Activated CD4-positive, alpha-beta T cell treated with anti-CD3 and anti-CD28 coated beads, Interleukin-2, amount 50 U/mL, for 48 hours (primary cell): Measurements from ENCODE around the gene RUNX1.
"Not testable (repeated sequence)": the region's sequence is repeated elsewhere in the genome, so short reads cannot be mapped to it uniquely, and the experiment has no call there.

Source experiments
- DNase-seq, 2 experiments: peaks; one replicate each; pipeline ENCODE4 v3.0.0-alpha.2; 2020

The RUNX1 gene

DNA sequence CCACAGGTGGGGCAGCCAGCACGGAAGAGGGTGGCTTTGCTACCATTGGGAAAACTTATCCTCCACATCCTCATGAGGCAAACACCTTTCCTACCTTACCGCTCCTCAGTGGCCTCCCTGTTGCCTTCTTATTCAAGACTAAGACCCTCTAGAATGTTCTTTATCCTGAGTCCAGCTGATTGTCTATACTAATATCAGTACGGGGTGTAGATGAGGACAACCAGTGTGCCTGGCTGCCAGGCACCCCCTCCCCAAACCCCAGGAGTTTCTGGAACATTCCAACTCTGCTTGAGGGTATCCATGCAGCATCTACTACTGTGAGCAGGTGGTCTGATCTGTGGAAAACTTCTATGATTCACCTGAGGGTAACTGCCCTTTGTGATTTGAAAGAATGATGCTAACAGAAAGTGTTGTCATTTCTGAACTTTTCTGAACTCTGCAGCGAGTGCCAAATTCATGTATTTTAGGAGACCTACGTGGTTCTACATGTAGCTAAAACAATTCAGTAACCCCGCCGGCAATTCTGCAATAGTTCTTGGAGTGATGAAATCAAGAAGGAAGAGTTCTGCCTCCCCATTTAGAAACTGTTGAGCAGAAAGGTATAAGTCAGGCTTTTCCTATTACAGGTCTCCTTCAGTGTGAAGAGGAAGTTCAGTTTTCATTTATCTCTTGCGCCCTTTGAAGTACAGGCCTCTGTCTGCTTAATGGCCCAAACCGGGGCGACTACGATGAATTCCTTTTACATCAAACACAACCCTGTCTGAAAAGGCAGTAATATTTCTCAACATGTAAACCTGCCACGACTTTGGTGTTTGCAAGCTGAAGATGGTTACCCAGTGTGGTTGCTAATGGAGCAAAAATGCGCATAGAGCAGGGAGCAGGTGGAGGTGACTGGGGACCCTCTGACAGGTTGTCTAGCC lies 80.4 kb downstream of the RUNX1 start:
- peak; percentile 42 to 60 for DNase-seq

DNA sequence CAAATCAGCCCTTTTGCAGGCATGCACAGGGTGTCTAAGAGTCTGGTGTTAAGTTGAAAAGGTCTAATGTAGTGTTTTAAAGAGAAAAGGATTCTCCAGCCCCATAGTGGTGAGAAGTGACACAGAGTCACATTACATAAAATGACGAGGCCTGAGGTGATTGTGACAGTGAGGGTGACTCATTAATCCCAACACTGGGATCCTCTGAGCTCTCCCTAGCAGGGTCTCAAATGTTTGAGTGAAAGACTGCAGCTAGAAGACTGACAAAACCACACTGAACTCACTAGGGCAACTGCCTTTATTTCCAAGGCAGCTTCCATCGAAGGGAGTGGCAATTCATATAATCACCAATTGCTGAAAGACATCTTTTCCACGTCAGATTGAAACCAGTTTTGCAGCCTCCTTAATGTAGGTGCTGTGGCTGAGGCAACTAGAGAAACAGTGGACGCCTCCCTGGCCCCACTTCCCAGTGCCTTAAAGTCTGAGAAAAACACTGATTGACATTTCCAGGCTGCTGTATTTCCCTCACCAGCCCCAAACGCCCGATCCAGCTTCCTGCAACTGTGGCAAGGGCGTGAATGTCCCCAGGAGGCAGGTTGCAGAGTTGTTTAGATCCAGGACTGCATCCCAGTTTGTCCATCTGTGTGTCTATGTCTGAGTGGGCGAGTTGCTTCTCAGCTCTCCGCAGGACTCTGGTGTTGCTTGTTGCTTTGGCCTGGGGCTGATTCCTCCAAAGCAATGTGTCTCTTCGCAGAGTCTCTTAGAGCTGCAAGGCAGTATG lies 81.4 kb downstream of the RUNX1 start:
- peak; percentile 49 to 58 for DNase-seq

- not testable (repeated sequence) for DNase-seq
Observed at GRCh38 chr21:34966881-34967280, 82.2 kb downstream of the RUNX1 start.

DNA sequence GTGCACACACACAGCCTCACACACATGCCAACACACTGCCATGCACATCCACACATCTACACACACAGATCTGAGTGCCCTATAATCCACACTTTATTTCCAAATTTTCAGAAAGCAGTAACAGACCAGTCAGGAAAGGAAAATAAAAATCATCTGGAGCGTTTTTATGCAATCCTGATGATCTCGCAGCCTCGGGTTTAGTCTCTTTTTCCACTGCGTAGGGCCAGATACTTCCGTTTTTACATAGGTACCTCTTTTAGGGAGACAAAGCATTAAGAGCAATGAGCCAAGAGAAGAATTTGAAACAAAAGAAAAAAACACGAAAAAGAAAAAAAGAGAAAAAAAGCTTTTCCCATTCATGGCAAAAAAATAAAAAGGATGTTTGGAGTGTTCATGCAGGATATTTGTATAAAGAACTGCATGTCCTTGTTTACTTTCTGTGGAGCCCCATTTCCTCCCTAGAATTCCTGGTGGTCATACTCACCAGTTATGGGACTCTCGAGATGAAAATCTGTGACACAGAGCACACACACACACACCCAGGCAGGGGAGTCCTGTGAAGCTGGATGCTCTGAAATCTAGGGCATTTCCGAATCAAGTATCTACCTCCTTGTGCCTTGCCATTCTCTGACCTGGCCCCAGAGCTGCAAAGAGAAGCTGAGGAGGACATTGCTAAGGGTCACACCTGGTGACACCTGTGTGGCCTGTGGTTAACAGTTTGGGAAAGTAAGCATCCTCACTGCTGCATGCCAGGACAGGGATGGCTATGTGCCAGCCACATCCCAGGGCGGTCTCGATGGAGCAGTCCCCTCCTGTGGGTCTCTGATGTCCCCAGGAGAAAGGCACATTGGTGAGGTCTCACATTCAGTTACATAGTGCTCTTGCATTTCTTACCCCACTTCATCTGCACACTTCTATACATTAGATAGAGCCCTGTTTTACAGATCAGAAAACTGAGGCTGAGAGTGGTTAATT lies 83.6 kb downstream of the RUNX1 start:
- DNase-seq = no peak

DNA sequence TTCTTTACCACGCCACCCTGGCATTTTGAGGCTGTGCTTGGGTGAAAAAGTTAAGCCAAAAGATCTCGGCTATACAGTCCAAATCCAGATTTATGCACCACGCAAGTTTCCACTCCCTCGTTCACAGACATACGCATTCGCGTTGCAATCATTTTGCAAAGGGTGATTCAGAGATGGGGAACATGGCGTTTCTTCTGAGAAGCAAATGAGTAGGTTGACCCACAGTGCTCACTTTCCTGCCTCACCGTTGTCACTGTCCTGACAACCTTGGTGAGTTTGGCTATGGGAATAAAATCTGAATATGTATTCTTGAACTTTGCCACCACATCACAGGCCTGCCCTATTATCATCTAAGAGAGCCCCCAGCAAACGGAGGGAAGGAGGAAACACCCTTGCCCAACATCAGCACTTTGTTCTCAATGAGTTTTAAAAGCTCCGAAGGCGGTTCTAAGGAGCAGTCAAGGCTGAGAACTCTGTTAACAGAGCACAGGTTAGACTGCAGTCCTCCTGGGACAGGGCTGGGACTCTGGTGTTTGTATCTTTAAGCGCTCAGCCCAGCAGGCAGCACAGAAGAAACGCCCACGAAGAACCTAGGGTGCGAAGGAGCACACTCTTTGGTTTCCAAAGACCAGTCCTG lies 86.4 kb downstream of the RUNX1 start:
- peak in 1 of 2 experiments; percentile 45 for DNase-seq

DNA sequence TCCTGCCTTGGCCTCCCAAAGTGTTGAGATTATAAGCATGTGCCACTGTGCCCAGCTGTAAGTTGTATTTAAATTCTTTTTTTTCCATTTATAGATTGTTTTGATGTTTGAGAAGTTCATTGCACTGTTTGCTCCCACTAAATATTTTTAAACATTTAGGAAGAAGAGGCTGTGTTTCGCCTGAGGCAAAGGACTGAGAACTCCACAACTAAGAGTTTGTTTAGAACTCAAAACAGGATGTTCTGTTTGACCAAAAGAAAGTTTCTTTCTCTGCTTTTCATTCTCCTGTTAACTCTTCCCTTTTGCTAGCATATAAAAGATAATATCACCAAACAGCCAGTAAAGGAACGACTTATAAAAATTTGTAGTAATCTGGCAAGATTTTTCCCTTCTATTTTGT lies 87.0 kb downstream of the RUNX1 start:
- DNase-seq = no peak

DNA sequence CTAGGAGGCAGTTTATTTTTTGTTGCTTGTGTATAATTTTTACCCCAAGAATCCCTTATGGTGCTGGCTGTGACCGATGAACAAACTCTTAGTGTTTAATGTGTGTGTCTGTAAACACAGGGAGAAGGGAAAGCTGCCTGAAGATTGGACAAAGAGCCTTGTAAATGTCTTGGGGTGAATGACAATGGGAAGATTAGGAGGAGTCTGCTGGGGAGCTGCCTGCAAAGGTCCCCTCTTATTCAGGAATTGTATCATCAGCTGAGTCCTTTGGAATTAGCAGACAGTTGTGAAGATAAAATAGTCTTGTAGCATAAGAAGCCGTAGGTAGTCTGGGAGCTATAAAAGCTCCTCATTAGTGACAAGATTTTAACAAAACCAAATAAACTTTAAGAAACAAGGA lies 88.4 kb downstream of the RUNX1 start:
- no peak for DNase-seq

DNA sequence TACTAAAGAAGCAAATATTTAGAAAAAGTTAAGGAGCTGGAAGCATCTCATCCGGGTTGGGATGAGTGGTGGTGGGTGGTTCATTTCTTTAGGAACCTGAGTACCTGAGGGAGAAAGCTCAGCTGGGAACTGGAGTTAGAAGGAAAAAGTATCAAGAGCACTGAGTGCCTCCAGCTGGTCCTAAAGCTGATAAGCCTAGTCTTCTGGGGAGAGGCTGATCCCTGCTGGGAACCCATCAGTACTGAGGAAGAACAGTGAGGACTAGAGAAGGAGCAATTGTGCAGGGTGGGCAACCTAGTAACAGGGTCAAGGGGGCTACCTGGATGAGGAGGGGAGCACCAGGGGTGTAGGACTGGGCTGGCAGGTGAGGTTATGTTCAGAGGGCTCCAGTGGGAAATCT lies 89.5 kb downstream of the RUNX1 start:
- no peak for DNase-seq

DNA sequence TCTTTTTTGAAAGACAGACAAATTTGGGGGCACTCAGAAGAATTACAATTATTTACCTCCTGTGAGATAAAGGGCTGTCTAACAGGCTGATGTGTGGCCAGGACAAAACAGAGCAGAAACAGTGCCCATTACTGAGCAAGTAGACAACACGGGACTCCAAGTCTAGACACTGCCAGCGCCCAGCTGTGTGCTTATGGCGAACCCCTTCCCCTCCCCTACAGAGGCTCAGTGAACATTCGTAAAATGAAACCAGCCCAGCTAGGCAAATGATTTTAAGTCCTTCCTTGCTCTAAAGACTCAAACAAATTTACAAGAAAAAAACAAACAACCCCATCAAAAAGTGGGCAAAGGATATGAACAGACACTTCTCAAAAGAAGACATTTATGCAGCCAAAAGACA lies 91.1 kb downstream of the RUNX1 start:
- DNase-seq = no peak

DNA sequence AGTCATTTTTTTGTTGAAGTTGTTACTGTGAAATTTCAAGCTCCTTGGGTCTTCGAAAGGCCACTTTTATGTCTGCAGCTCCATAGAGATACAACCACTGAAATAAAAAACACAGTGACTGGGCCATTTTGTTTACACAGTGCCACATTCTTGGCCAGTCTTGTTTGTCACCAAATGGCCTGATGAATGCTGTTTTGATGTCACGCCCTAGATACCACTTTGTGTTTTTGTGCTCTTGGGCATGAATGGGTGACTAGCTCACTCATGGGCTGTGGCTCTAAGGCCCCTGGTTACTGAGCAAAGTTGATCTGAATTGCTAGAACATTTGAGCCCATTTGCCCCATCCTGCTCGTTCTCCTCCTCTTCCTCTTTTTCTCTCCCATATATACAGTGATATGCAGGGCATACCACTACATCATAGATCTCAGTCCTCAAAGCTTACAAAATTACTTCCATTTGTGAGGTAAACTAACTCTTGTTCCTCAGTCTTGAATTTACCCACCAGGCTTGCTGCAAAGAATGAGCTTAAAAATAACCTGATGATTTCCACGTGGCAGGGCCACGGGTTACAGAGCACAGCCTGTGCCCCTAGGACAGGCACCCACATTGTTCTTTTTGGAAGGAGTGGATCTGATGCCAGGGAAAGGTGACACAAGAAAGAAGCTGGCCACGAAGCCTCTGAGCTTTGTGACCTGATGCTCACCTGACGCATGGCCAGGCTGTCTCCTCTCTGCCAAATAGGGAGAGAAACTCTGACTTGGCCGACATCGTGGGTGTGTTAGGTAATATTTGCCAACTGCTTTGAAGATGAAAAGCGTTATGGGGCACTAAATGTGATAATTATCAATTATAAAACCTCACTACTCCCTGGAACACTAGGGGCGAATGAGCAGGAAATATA lies 92.4 kb downstream of the RUNX1 start:
- no peak for DNase-seq

DNA sequence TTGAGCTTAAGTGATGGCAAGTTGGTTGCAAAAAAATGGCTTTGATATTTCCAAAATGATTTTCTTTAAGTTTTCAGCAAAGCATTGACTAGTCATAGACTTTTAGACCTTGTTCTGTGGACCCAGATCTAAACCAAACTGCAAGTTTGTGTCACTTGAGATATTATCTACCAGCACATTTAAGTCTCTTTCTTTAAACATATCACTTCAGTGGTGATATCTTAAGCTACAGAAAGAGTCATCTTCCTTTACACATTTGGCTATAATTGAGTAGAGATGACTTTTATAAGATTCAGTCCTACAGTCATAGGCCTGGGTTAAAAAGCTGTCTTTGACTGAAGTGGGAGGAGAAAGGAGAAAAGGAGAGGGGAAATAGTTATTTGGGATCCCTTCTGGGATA lies 95.2 kb downstream of the RUNX1 start:
- no peak for DNase-seq

DNA sequence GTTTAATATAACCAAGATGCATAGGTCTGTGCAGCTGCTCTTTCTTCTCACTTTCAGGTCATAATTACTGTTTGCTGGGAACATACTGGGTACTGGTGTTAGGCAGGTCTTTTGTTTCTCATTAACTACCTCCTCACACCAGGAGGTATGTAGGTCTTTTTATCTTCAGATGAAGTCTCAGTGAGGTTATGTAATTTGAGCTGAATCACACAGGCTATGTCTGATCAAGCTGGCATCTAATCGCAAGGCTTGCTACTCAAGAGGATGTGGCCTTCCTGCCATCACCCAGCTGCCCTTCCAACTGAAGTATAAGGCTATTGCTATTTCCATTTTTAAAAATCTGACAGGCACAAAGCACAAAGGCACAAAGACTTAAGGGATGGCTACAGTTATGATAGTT lies 96.4 kb downstream of the RUNX1 start:
- no peak for DNase-seq

GRCh38 chr21:34951868-34952267 lies 97.2 kb downstream of the RUNX1 start:
- not testable (repeated sequence) for DNase-seq

DNA sequence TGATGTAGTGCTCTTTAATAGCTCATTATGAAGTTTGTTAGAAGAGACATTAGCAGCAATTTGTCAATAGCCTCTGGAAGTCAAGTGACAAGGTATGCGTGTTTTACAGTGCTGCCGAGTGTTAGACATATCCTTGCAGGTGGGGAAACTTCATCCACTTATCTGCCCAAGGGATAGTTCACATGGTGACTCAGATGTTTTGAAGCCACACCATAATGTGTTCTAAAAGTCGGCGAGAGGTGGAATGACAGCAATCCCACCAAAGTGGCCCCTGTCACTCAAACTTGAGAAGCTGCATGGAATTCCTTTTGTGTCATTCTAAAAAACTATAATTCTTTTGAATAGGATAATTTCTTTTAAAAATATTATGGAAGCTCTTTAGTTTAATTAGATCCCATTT lies 98.1 kb downstream of the RUNX1 start:
- DNase-seq = no peak

DNA sequence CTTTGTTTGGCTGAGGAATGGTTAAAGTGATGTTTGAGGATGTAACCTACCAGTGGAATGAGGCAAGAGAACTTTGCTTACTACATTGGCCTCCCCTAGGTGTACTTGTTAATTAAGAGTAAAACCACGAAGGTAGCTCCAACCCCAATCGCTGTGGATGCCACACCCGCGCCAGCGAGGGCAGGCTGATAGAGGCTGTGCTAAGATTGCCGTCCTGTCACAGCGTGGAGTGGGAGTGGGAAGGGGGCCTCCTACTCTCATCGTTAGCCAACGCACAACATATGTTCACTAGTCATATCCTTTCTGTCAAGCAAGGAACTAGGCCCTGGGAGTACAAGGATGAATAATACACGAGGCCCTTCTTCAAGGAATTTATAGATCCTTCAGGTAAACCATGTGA lies 99.6 kb downstream of the RUNX1 start:
- peak in 1 of 2 experiments; percentile 33 for DNase-seq

- no peak for DNase-seq
Observed at GRCh38 chr21:34949030-34949429, 100.1 kb downstream of the RUNX1 start.

DNA sequence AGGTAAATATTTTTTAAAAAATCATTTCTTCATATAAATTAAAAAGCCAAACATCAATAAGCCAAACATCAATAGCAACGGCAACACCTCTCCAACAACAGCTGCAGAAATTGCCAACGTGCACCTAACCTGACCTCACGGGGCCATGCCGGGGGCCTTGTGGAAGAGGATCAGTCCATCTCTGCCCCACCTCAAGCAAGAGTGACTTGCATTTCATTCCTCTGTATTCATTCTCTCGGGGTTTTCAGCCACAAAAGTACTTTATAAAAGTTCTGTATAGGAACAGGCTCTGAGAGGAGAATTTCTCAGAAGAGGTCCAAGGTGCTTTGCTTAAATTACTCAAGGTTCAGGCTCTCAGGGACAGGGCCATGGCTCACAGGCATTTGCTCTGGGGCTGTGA lies 100.9 kb downstream of the RUNX1 start:
- DNase-seq = no peak

DNA sequence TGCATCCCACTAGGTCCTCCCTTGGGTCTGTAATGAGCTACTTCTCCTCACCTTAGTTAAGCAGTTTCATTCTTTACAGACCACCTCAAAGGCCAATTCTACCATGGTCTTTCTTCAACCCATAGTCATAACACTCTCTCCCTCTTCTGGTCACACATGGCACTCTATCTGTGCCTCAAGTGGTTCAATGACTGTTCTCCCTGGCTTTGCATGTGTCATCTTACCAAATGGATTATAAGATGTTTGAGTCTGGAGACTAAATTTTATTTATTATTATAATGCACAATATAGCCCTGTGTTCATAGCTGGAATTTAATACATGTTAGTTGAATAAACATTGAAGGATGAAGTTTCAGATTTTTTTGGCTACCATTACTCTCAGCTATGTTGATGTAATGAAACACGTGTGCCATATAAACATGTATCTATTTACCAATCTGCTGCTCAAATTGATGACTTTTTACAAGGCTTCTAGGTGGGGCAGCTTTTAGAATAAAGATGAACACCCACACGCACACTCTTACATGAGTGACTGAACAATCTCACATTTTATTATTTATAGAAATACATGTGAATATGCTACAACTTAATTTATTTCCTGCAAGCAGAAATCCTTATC lies 102.1 kb downstream of the RUNX1 start:
- no peak for DNase-seq

DNA sequence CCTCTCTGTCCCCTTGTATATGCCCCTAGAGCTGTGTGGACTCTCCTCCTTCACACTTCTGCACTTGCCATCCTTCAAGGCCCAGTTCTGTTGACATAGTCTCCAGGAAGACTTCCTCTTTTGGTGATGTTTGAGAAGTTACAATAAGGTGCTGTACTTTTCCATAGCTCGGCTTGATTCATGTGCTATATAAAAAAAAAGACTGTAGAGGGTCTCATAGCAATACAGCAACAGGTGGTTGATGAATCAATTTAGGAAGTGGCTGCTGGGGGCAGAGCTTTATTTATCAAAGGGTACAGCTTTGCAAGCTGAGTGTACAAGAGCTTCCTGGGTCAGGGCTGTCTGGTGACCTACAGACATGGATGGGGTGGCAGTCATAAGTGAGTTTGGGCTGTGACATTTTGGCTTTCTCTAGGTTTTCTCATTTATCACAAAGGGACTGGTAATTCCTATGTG lies 102.7 kb downstream of the RUNX1 start:
- DNase-seq = peak; percentile 24 to 51

DNA sequence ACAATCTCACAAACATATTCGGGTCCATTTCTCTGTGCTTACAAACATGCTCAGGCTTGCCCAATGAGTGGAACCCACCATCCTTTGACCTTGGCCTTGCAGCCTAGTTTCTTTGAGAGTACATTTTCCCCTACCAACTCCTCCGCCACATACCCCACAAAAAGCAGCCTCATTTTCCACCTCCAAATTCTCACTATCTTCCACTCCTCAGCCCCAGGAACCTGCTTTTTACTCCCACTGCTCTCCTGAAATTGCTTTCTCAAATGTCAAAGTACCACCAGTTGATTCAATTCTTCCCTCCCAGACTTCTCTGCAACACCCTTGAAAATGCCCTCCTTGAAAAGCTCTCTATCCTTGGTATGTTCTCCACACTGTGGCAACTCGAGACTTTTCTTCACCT lies 103.8 kb downstream of the RUNX1 start:
- peak in 1 of 2 experiments; percentile 47 for DNase-seq
